Measurements from ENCODE around the gene CHRM5. TPM values are rescaled to one million over a fixed set of nuclear protein-coding genes. Genes with fewer than 3 reads are reported as not detected.
"Not testable (repeated sequence)": the region's sequence is repeated elsewhere in the genome, so short reads cannot be mapped to it uniquely, and the experiment has no call there.

The CHRM5 gene
- total RNA-seq, 2 donors from 2014 or later, result not detected

- H3K27me3 ChIP-seq (ENCODE audit: control insufficient read depth, insufficient read depth, low read length, poor library complexity, severe bottlenecking), result no peaks in the 10 kb centered on the region
- H3K9ac ChIP-seq (ENCODE audit: extremely low read depth, low read length, poor library complexity, severe bottlenecking), result no peak overlapping the region
- peaks cover 4% of the 10 kb centered on the region for H3K4me1 ChIP-seq (ENCODE audit: control insufficient read depth, insufficient read depth, low read length)
- peaks cover 3% of the 10 kb centered on the region for H3K4me1 Mint-ChIP-seq
- no peak for TF ChIP-seq CTCF (conservative IDR thresholded peaks at IDR 0.05)
- H3K36me3 ChIP-seq (ENCODE audit: control insufficient read depth, insufficient read depth, low read length), result no peaks in the 10 kb centered on the region
- WGBS, 2 experiments (ENCODE audit: insufficient coverage in 1 of 2, insufficient read length in 1 of 2), result 91 to 96% methylated on average over 2 of the region's 2 CpGs
- H3K4me3 ChIP-seq (ENCODE audit: low read length), result no peak overlapping the region
- H3K4me3 Mint-ChIP-seq, result no peak overlapping the region
- H3K36me3 Mint-ChIP-seq (ENCODE audit: low read depth), result no peaks in the 10 kb centered on the region
- DNase-seq, result no peak
- H3K27ac Mint-ChIP-seq, result no peak overlapping the region
- H3K27ac ChIP-seq (ENCODE audit: low read depth, low read length), result no peak overlapping the region
- peaks cover 49% of the 10 kb centered on the region for H3K9me3 Mint-ChIP-seq
- H3K27me3 Mint-ChIP-seq (ENCODE audit: insufficient read depth), result peaks cover 9% of the 10 kb centered on the region
- peaks cover 29% of the 10 kb centered on the region for H3K9me3 ChIP-seq (ENCODE audit: control insufficient read depth, low read length)
Observed at GRCh38 chr15:34049112-34049511, 80.8 kb downstream of the CHRM5 start.

- not testable (repeated sequence) for H3K4me3 ChIP-seq (ENCODE audit: low read length); H3K27me3 ChIP-seq (ENCODE audit: control insufficient read depth, insufficient read depth, low read length, poor library complexity, severe bottlenecking); H3K27ac Mint-ChIP-seq; H3K36me3 Mint-ChIP-seq (ENCODE audit: low read depth); H3K4me1 ChIP-seq (ENCODE audit: control insufficient read depth, insufficient read depth, low read length); H3K4me3 Mint-ChIP-seq; H3K36me3 ChIP-seq (ENCODE audit: control insufficient read depth, insufficient read depth, low read length); H3K9ac ChIP-seq (ENCODE audit: extremely low read depth, low read length, poor library complexity, severe bottlenecking); H3K27ac ChIP-seq (ENCODE audit: low read depth, low read length); H3K27me3 Mint-ChIP-seq (ENCODE audit: insufficient read depth); DNase-seq; H3K4me1 Mint-ChIP-seq
- peaks cover 29% of the 10 kb centered on the region for H3K9me3 ChIP-seq (ENCODE audit: control insufficient read depth, low read length)
- 87% methylated on average over 1 of the region's 1 CpG; no CpG with 5 or more reads in 1 of the 2 experiments for WGBS, 2 experiments (ENCODE audit: insufficient coverage in 1 of 2, insufficient read length in 1 of 2)
- H3K9me3 Mint-ChIP-seq, result peaks cover 49% of the 10 kb centered on the region
Observed at GRCh38 chr15:34050385-34050784, 82.1 kb downstream of the CHRM5 start.

- no peak overlapping the region for H3K9ac ChIP-seq (ENCODE audit: extremely low read depth, low read length, poor library complexity, severe bottlenecking)
- H3K27ac Mint-ChIP-seq, result no peak overlapping the region
- peaks cover 9% of the 10 kb centered on the region for H3K27me3 Mint-ChIP-seq (ENCODE audit: insufficient read depth)
- no peaks in the 10 kb centered on the region for H3K27me3 ChIP-seq (ENCODE audit: control insufficient read depth, insufficient read depth, low read length, poor library complexity, severe bottlenecking)
- whole genome bisulfite sequencing, 2 experiments (ENCODE audit: insufficient coverage in 1 of 2, insufficient read length in 1 of 2), result 83 to 94% methylated on average over 1 to 3 of the region's 3 CpGs
- no peak overlapping the region for H3K4me3 Mint-ChIP-seq
- H3K36me3 ChIP-seq (ENCODE audit: control insufficient read depth, insufficient read depth, low read length), result no peaks in the 10 kb centered on the region
- no peaks in the 10 kb centered on the region for H3K4me1 ChIP-seq (ENCODE audit: control insufficient read depth, insufficient read depth, low read length)
- H3K4me1 Mint-ChIP-seq, result peaks cover 6% of the 10 kb centered on the region
- peaks cover 22% of the 10 kb centered on the region for H3K9me3 ChIP-seq (ENCODE audit: control insufficient read depth, low read length)
- peaks cover 35% of the 10 kb centered on the region for H3K9me3 Mint-ChIP-seq
- H3K4me3 ChIP-seq (ENCODE audit: low read length), result no peak overlapping the region
- H3K36me3 Mint-ChIP-seq (ENCODE audit: low read depth), result no peaks in the 10 kb centered on the region
- no peak overlapping the region for H3K27ac ChIP-seq (ENCODE audit: low read depth, low read length)
- no peak for TF ChIP-seq CTCF (conservative IDR thresholded peaks at IDR 0.05)
- DNase-seq, result no peak
Observed at GRCh38 chr15:34054081-34054707, 85.9 kb downstream of the CHRM5 start.

Data from endodermal cell (in vitro differentiated cells).